Caki2 (cell line): ENCODE results near the gene MYO18B. TPM values are rescaled to one million over a fixed set of nuclear protein-coding genes. Genes with fewer than 3 reads are reported as not detected.

Experiments used
- DNase-seq: peaks from one replicate; pipeline ENCODE4 v3.0.0-alpha.2; 2015; ENCODE audit warnings: low read depth
- in situ Hi-C: cut with HindIII; loops from 2 replicates; pipeline ENCODE4 v1.10.0; 2016; ENCODE audit warnings: low sequenced_read_pairs, low pct_unique_long_range_greater_than_20kb, mixed read lengths
- total RNA-seq: library from RNA; depleted of rRNA; stranded (reverse); fragments of >200 nt; shearing (Covaris generic); gene quantifications from 2 replicates; pipeline ENCODE4 v1.2.3, GENCODE V29; 2014; ENCODE audit warnings: low replicate concordance

Gene MYO18B
- total RNA-seq, 1 experiment from 2014 or later: not detected

- in situ Hi-C loops: no loop called here
Observed at GRCh38 chr22:26027341-26027740, 285.4 kb downstream of the MYO18B start.

GRCh38 chr22:26031641-26032040, 289.7 kb downstream of the MYO18B start:
- in situ Hi-C loops: no loop called here
- no peak for DNase-seq

More at GRCh38 chr22:26027341-26027740, 285.4 kb downstream of the MYO18B start:
- DNase-seq: no peak

- DNase-seq: no peak
- in situ Hi-C loops: no loop called here
Observed at GRCh38 chr22:26033071-26033470, 291.1 kb downstream of the MYO18B start.

- DNase-seq: no peak
- in situ Hi-C loops: no loop called here
Observed at GRCh38 chr22:26033586-26033985, 291.6 kb downstream of the MYO18B start.

- in situ Hi-C loops: no loop called here
- DNase-seq: no peak
Observed at GRCh38 chr22:26035523-26035922, 293.5 kb downstream of the MYO18B start.

GRCh38 chr22:26038365-26038764, 296.4 kb downstream of the MYO18B start:
- in situ Hi-C loops: no loop called here

GRCh38 chr22:26041931-26042330, 299.9 kb downstream of the MYO18B start:
- in situ Hi-C loops: no loop called here
- no peak for DNase-seq

More at GRCh38 chr22:26038365-26038764, 296.4 kb downstream of the MYO18B start:
- DNase-seq: no peak

- in situ Hi-C loops: no loop called here
- DNase-seq: no peak
Observed at GRCh38 chr22:26043031-26043430, 301.0 kb downstream of the MYO18B start.

- no peak for DNase-seq
- in situ Hi-C loops: no loop called here
Observed at GRCh38 chr22:26045051-26045450, 303.1 kb downstream of the MYO18B start.

GRCh38 chr22:26045860-26046259, 303.9 kb downstream of the MYO18B start:
- in situ Hi-C loops: no loop called here
- DNase-seq: no peak

GRCh38 chr22:26047516-26047915, 305.5 kb downstream of the MYO18B start:
- no peak for DNase-seq
- in situ Hi-C loops: no loop called here

- in situ Hi-C loops: no loop called here
- no peak for DNase-seq
Observed at GRCh38 chr22:26047920-26048319, 305.9 kb downstream of the MYO18B start.

- in situ Hi-C loops: no loop called here
- DNase-seq: no peak
Observed at GRCh38 chr22:26050079-26050478, 308.1 kb downstream of the MYO18B start.

- in situ Hi-C loops: no loop called here
- no peak for DNase-seq
Observed at GRCh38 chr22:26053737-26054316, 311.8 kb downstream of the MYO18B start.

GRCh38 chr22:26054841-26055605, 313.0 kb downstream of the MYO18B start:
- no peak for DNase-seq
- in situ Hi-C loops: no loop called here

GRCh38 chr22:26055693-26056092, 313.7 kb downstream of the MYO18B start:
- DNase-seq: no peak
- in situ Hi-C loops: no loop called here

- in situ Hi-C loops: no loop called here
- no peak for DNase-seq
Observed at GRCh38 chr22:26056455-26057200, 314.6 kb downstream of the MYO18B start.

- in situ Hi-C loops: no loop called here
- no peak for DNase-seq
Observed at GRCh38 chr22:26057731-26058130, 315.7 kb downstream of the MYO18B start.

- in situ Hi-C loops: no loop called here
- DNase-seq: no peak
Observed at GRCh38 chr22:26064048-26064447, 322.1 kb downstream of the MYO18B start.
